SH-SY5Y (cell line): ENCODE data around the gene AKAP12.

Source experiments
- GATA2 ChIP-seq: IDR thresholded peaks from 2 replicates; pipeline ENCODE4 v1.6.1; 2011; ENCODE audit warnings: mild to moderate bottlenecking, low read depth, low read length
- GATA3 ChIP-seq: IDR thresholded peaks from 2 replicates; pipeline ENCODE4 v1.6.1; 2011; ENCODE audit warnings: low read depth, mild to moderate bottlenecking, low read length, moderate library complexity

GRCh38 chr6:151219192-151219591, 20.6 kb upstream of the AKAP12 start:
- no peak for TF ChIP-seq GATA3
- no peak for TF ChIP-seq GATA2
